Measurements from ENCODE around the gene PEAR1.
"Not testable (repeated sequence)": the region's sequence is repeated elsewhere in the genome, so short reads cannot be mapped to it uniquely, and the experiment has no call there.

PEAR1 gene

GRCh38 chr1:156921053-156921529 lies 27.6 kb downstream of the PEAR1 start:
- DNase-seq (ENCODE audit: low read depth), result no peak

- no peak for DNase-seq (ENCODE audit: low read depth)
Observed at GRCh38 chr1:156922986-156923669, 29.6 kb downstream of the PEAR1 start.

GRCh38 chr1:156923670-156924477 lies 30.4 kb downstream of the PEAR1 start:
- DNase-seq (ENCODE audit: low read depth), result no peak

GRCh38 chr1:156924478-156925153 lies 31.1 kb downstream of the PEAR1 start:
- DNase-seq (ENCODE audit: low read depth), result no peak

GRCh38 chr1:156925154-156926010 lies 31.9 kb downstream of the PEAR1 start:
- no peak for DNase-seq (ENCODE audit: low read depth)

GRCh38 chr1:156926175-156926574 lies 32.7 kb downstream of the PEAR1 start:
- DNase-seq (ENCODE audit: low read depth), result peak; percentile 84

- DNase-seq (ENCODE audit: low read depth), result not testable (repeated sequence)
Observed at GRCh38 chr1:156926695-156927094, 33.2 kb downstream of the PEAR1 start.

- no peak for DNase-seq (ENCODE audit: low read depth)
Observed at GRCh38 chr1:156927215-156928042, 33.9 kb downstream of the PEAR1 start.

- DNase-seq (ENCODE audit: low read depth), result no peak
Observed at GRCh38 chr1:156928043-156928602, 34.6 kb downstream of the PEAR1 start.

GRCh38 chr1:156929596-156930238 lies 36.2 kb downstream of the PEAR1 start:
- no peak for DNase-seq (ENCODE audit: low read depth)

- no peak for DNase-seq (ENCODE audit: low read depth)
Observed at GRCh38 chr1:156930483-156930882, 37.0 kb downstream of the PEAR1 start.

GRCh38 chr1:156931211-156931952 lies 37.9 kb downstream of the PEAR1 start:
- no peak for DNase-seq (ENCODE audit: low read depth)

- no peak for DNase-seq (ENCODE audit: low read depth)
Observed at GRCh38 chr1:156931974-156932710, 38.6 kb downstream of the PEAR1 start.

GRCh38 chr1:156933136-156933535 lies 39.6 kb downstream of the PEAR1 start:
- DNase-seq (ENCODE audit: low read depth), result no peak

- DNase-seq (ENCODE audit: low read depth), result no peak
Observed at GRCh38 chr1:156935505-156936128, 42.1 kb downstream of the PEAR1 start.

- DNase-seq (ENCODE audit: low read depth), result no peak
Observed at GRCh38 chr1:156936191-156936590, 42.7 kb downstream of the PEAR1 start.

- DNase-seq (ENCODE audit: low read depth), result no peak
Observed at GRCh38 chr1:156936721-156937220, 43.3 kb downstream of the PEAR1 start.

GRCh38 chr1:156937883-156938282 lies 44.4 kb downstream of the PEAR1 start:
- DNase-seq (ENCODE audit: low read depth), result no peak

Data from CMK (cell line).